GM10266 (cell line): Measurements from ENCODE around the gene GPC3.

Source experiments
- DNase-seq: peaks from one replicate; pipeline ENCODE4 v3.0.0; 2012; ENCODE audit errors: extremely low spot score
- TF ChIP-seq, protein P1 (sequence below): IDR thresholded peaks from 2 replicates; pipeline ENCODE4 v1.5.1; 2012; ENCODE audit warnings: mild to moderate bottlenecking, low read depth; ENCODE audit not compliant: control insufficient read depth, insufficient read depth; ENCODE audit errors: missing control alignments

GPC3 gene

DNA sequence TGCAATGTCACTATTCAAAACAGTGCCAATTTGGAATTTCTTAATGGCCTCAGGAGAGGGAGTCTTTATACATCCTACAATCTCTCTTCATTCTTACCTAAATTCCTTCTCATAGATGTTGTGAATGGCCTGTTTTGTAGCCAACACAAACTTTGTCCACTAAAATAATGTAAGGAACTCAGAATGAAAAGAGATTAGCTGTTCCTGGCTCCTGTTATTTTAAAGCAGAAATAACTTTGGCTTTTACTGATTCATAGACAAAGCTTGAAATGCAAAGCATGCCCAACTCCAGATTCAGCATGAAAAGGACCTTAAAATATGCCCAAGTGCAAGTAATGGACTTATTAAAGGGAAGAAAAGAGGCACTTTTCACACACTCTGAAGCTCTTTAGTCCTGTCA, 424.1 kb downstream of the GPC3 start:
- TF ChIP-seq, protein P1, sequence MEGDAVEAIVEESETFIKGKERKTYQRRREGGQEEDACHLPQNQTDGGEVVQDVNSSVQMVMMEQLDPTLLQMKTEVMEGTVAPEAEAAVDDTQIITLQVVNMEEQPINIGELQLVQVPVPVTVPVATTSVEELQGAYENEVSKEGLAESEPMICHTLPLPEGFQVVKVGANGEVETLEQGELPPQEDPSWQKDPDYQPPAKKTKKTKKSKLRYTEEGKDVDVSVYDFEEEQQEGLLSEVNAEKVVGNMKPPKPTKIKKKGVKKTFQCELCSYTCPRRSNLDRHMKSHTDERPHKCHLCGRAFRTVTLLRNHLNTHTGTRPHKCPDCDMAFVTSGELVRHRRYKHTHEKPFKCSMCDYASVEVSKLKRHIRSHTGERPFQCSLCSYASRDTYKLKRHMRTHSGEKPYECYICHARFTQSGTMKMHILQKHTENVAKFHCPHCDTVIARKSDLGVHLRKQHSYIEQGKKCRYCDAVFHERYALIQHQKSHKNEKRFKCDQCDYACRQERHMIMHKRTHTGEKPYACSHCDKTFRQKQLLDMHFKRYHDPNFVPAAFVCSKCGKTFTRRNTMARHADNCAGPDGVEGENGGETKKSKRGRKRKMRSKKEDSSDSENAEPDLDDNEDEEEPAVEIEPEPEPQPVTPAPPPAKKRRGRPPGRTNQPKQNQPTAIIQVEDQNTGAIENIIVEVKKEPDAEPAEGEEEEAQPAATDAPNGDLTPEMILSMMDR = no peak
- DNase-seq = no peak

DNA sequence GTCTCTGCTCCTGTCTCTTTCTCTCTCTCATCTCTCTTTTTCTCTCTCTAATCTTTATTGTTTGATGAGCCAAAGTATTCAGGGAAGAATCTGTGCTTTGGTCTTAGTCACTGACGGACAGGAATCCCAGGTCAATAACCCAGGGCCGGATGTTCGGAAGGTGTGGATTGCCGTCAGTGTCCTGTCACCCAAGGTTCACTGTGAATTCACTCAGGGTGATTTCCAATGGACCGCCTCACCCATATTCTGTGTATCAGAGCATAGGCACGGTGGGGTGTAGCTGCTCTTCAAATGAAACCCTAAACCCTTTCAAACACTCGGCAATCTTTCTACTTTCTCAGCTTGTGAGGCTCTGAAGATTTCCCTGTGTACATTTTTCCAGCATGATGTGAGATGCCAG, 425.5 kb downstream of the GPC3 start:
- no peak for DNase-seq
- TF ChIP-seq, protein P1 = no peak

- DNase-seq = no peak
- TF ChIP-seq, protein P1 = no peak
Observed at GRCh38 chrX:133555782-133556458, 429.5 kb downstream of the GPC3 start.

GRCh38 chrX:133550665-133551485, 434.5 kb downstream of the GPC3 start:
- TF ChIP-seq, protein P1 = no peak
- no peak for DNase-seq

- TF ChIP-seq, protein P1 = no peak
- DNase-seq = no peak
Observed at GRCh38 chrX:133549295-133549933, 436.0 kb downstream of the GPC3 start.

GRCh38 chrX:133546441-133546840, 439.0 kb downstream of the GPC3 start:
- DNase-seq = no peak
- TF ChIP-seq, protein P1 = no peak
